Breast epithelium (tissue), 4 donors: ENCODE measurements around the gene ITGA5. TPM values are rescaled to one million over a fixed set of nuclear protein-coding genes. Genes with fewer than 3 reads are reported as not detected.

Source experiments
- DNase-seq, 2 donors: peaks; one replicate each; pipeline ENCODE4 v3.0.0-alpha.2; 2019; ENCODE audit warnings: low spot score in 2 of 2
- H3K27ac ChIP-seq, 2 donors: fragments of 200-600 bp; sonication (generic) in 1 of 2; one replicate each; pipeline ENCODE4 v1.5.1; 2016 to 2019; ENCODE audit warnings: mild to moderate bottlenecking in 1 of 2
- H3K27me3 ChIP-seq, 2 donors: fragments of 200-600 bp; sonication (generic) in 1 of 2; one replicate each; pipeline versions ENCODE4 v1.5.1 to v1.6.0; 2017 to 2019; ENCODE audit warnings: control low read depth in 1 of 2, mild to moderate bottlenecking in 1 of 2
- H3K36me3 ChIP-seq: fragments of 200-600 bp; one replicate; pipeline ENCODE4 v1.5.1; 2019
- H3K4me1 ChIP-seq, 2 donors: fragments of 200-600 bp; sonication (generic); one replicate each; pipeline ENCODE4 v1.5.1; 2016 to 2019; ENCODE audit warnings: control low read depth in 1 of 2
- H3K4me3 ChIP-seq, 3 donors: fragments of 200-600 bp; sonication (generic); 1 replicate in 2 of 3; 2 replicates in 1 of 3; pipeline ENCODE4 v1.5.1; 2016 to 2019; ENCODE audit warnings: mild to moderate bottlenecking in 3 of 3, moderate library complexity in 2 of 3
- H3K9me3 ChIP-seq, 2 donors: fragments of 200-600 bp; sonication (generic) in 1 of 2; one replicate each; pipeline ENCODE4 v1.5.1; 2016 to 2019; ENCODE audit warnings: control low read depth in 1 of 2
- POLR2A ChIP-seq: fragments of 450-650 bp; IDR thresholded peaks from one replicate; pipeline ENCODE4 v1.6.1; 2016; ENCODE audit warnings: antibody characterized with exemption, mild to moderate bottlenecking, moderate library complexity
- POLR2AphosphoS5 ChIP-seq, 3 donors: sonication (generic); formaldehyde crosslinking; IDR thresholded peaks; one replicate each; pipeline ENCODE4 v1.6.1; 2017; ENCODE audit warnings: antibody characterized with exemption in 3 of 3
- intact Hi-C: fragments of 100-400 bp; cut with DNase I; formaldehyde crosslinking; loops from one replicate; pipeline ENCODE4 v1.15.1; 2023; ENCODE audit warnings: low total_unique reads
- total RNA-seq, 3 donors: library from RNA; depleted of rRNA; stranded (reverse); fragments of >200 nt; gene quantifications; one replicate each; pipeline ENCODE4 v1.1.0, GENCODE V29; 2016
- TF ChIP-seq, protein P1 (sequence below), 3 donors: fragments of 450-650 bp; IDR thresholded peaks; one replicate each; pipeline ENCODE4 v1.5.1; 2016 to 2017; ENCODE audit warnings: antibody characterized with exemption in 3 of 3, mild to moderate bottlenecking in 3 of 3, moderate library complexity in 3 of 3

ITGA5 gene
- total RNA-seq, 3 donors from 2014 or later: 30.4 to 135 (median 81.9) TPM

- Histone ChIP-seq H3K36me3 (no peaks in the 10 kb centered on the region), H3K27me3 (no peaks in the 10 kb centered on the region), H3K4me3 (no peak overlapping the region), H3K4me1 (no peaks in the 10 kb centered on the region), H3K27ac (no peak overlapping the region), H3K9me3 (no peaks in the 10 kb centered on the region)
- peak; percentile 81 to 91 for DNase-seq
- TF ChIP-seq POLR2A (no peak), POLR2AphosphoS5 (IDR thresholded peaks at IDR 0.05) (peak in 1 of 3 donors; percentile 39)
- TF ChIP-seq, protein P1, sequence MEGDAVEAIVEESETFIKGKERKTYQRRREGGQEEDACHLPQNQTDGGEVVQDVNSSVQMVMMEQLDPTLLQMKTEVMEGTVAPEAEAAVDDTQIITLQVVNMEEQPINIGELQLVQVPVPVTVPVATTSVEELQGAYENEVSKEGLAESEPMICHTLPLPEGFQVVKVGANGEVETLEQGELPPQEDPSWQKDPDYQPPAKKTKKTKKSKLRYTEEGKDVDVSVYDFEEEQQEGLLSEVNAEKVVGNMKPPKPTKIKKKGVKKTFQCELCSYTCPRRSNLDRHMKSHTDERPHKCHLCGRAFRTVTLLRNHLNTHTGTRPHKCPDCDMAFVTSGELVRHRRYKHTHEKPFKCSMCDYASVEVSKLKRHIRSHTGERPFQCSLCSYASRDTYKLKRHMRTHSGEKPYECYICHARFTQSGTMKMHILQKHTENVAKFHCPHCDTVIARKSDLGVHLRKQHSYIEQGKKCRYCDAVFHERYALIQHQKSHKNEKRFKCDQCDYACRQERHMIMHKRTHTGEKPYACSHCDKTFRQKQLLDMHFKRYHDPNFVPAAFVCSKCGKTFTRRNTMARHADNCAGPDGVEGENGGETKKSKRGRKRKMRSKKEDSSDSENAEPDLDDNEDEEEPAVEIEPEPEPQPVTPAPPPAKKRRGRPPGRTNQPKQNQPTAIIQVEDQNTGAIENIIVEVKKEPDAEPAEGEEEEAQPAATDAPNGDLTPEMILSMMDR (IDR thresholded peaks at IDR 0.05): peak; percentile 92 to 98 (median 97)
- intact Hi-C loops: no loop called here
Measured at GRCh38 chr12:54398995-54399793, 19.9 kb downstream of the ITGA5 start.

DNA sequence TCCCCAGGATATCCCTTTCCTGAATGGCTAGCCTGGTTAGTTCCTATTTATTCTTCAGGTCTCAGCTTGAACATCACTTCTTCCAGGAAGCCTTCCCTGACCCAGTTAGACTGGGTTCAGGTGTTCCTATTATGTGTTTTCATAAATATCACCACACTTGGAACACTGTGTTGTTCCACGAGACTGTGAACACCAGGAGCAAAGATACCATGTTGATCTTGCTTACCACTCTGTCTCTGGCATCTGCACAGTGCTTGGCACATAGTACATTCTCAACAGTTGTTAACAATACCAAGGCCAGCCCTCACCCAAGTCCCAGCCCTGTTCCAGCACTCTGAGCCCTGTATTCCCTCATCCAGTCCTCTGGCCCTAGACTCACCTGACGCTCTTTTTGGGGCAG, 20.8 kb downstream of the ITGA5 start:
- no peaks in the 10 kb centered on the region for H3K9me3 ChIP-seq
- no peaks in the 10 kb centered on the region for H3K36me3 ChIP-seq
- no peak overlapping the region for H3K4me3 ChIP-seq
- H3K27ac ChIP-seq: no peak overlapping the region
- H3K27me3 ChIP-seq: no peaks in the 10 kb centered on the region
- intact Hi-C loops: no loop called here
- TF ChIP-seq, protein P1 (IDR thresholded peaks at IDR 0.05): no peak
- TF ChIP-seq POLR2A: no peak
- no peak for TF ChIP-seq POLR2AphosphoS5 (IDR thresholded peaks at IDR 0.05)
- H3K4me1 ChIP-seq: no peaks in the 10 kb centered on the region
- DNase-seq: no peak

DNA sequence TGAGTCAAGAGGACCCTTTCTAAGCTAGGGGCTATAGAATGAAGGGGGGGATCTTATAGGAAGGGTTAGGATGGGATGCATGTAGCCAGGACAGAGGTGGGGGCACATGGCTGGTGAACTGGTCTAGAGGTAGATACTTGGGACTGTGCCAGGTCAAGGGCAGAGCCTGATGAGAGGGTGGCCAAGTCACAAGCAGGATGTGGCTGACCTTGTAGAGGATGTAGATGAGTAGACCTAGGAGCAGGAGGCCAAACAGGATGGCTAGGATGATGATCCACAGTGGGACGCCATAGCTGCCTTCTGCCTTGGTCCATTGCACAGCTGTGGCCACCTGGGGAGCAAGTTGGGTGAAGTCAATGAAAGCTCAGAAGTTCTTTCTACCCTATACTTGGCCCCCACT, 21.9 kb downstream of the ITGA5 start:
- intact Hi-C loops: no loop called here
- H3K4me3 ChIP-seq: no peak overlapping the region
- H3K27ac ChIP-seq: no peak overlapping the region
- TF ChIP-seq, protein P1 (IDR thresholded peaks at IDR 0.05): no peak
- TF ChIP-seq POLR2A (no peak), POLR2AphosphoS5 (IDR thresholded peaks at IDR 0.05) (no peak)
- no peaks in the 10 kb centered on the region for H3K9me3 ChIP-seq
- DNase-seq: no peak
- no peaks in the 10 kb centered on the region for H3K4me1 ChIP-seq
- no peaks in the 10 kb centered on the region for H3K27me3 ChIP-seq
- no peaks in the 10 kb centered on the region for H3K36me3 ChIP-seq

GRCh38 chr12:54395545-54395944, 23.5 kb downstream of the ITGA5 start:
- no peaks in the 10 kb centered on the region for H3K27me3 ChIP-seq
- DNase-seq: no peak
- TF ChIP-seq, protein P1 (IDR thresholded peaks at IDR 0.05): no peak
- TF ChIP-seq POLR2A (no peak), POLR2AphosphoS5 (IDR thresholded peaks at IDR 0.05) (no peak)
- no peak overlapping the region for H3K4me3 ChIP-seq
- no peaks in the 10 kb centered on the region for H3K36me3 ChIP-seq
- no peak overlapping the region for H3K27ac ChIP-seq
- H3K4me1 ChIP-seq: no peaks in the 10 kb centered on the region
- H3K9me3 ChIP-seq: no peaks in the 10 kb centered on the region
- intact Hi-C loops: no loop called here

DNA sequence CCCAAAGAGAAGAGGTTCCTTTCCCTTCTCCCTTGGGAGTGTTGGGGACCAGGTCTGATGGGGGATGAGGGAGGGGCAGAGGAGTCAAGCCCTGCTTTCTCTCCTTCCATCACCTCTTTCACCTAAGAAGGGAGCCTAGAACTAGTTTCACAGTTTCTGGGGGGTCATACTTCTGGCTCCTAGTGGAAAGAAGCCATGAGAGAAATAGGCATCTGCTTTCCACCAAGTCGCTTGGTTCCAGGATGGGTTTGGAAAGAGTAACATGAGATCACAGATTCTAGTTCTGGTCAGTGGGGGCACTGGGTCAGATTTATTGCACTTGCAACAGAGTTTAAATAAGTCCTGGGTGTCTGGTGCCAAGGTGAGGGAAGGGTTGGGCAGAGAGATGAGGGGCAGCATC, 24.1 kb downstream of the ITGA5 start:
- no peaks in the 10 kb centered on the region for H3K36me3 ChIP-seq
- H3K27me3 ChIP-seq: no peaks in the 10 kb centered on the region
- H3K27ac ChIP-seq: no peak overlapping the region
- DNase-seq: no peak
- no peaks in the 10 kb centered on the region for H3K4me1 ChIP-seq
- no peak overlapping the region for H3K4me3 ChIP-seq
- no peaks in the 10 kb centered on the region for H3K9me3 ChIP-seq
- no peak for TF ChIP-seq POLR2A
- TF ChIP-seq, protein P1 (IDR thresholded peaks at IDR 0.05): no peak
- TF ChIP-seq POLR2AphosphoS5 (IDR thresholded peaks at IDR 0.05): no peak
- intact Hi-C loops: no loop called here
